K562 treated with DMSO at 1 percent for 12 hours (cell line): ENCODE measurements around the gene SPATA45. TPM values are rescaled to one million over a fixed set of nuclear protein-coding genes. Genes with fewer than 3 reads are reported as not detected.

ENCODE experiments used
- total RNA-seq: library from RNA; unstranded; fragments of 300-600 nt; gene quantifications from 2 replicates; pipeline ENCODE4 v1.2.3, GENCODE V29; 2022; ENCODE audit not compliant: insufficient read depth

The SPATA45 gene
- not detected in 2 replicates for total RNA-seq

GRCh38 chr1:212847549-212847948 lies at the start of gene SPATA45:
Gene SPATA45, minus strand, starts transcription at chr1:212847649. Its CDS starts 11,500 bp downstream, at chr1:212836149.

DNA sequence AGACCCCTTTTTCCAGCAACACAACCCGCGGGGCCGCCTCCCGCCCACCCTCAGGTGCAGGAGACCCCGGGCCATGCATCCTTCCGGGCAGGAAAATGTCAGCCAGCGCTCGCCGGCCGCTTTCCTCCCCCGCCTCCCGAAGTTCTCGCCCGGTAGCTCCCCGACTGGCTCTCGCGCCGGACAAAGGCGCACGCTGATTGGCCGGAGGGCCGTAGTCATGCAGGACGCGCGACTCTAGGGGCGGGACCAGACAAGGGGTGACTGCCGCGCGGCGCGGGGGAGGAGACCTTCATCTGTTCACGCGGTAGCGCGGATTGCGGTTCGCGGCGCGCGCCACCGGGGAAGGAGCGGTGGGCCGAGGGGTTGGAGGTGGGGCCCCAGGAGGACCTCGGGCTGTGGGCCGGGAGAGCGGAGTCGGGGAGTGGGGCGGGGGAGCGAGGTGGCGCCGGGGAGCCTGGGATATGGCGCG lies 10.6 kb upstream of the SPATA45 start, which contains the start of gene FLVCR1:
Gene FLVCR1 (plus strand): TSS at position 284 of the 469 bp plus-strand sequence. CDS start 178 bp downstream, at position 462.

DNA sequence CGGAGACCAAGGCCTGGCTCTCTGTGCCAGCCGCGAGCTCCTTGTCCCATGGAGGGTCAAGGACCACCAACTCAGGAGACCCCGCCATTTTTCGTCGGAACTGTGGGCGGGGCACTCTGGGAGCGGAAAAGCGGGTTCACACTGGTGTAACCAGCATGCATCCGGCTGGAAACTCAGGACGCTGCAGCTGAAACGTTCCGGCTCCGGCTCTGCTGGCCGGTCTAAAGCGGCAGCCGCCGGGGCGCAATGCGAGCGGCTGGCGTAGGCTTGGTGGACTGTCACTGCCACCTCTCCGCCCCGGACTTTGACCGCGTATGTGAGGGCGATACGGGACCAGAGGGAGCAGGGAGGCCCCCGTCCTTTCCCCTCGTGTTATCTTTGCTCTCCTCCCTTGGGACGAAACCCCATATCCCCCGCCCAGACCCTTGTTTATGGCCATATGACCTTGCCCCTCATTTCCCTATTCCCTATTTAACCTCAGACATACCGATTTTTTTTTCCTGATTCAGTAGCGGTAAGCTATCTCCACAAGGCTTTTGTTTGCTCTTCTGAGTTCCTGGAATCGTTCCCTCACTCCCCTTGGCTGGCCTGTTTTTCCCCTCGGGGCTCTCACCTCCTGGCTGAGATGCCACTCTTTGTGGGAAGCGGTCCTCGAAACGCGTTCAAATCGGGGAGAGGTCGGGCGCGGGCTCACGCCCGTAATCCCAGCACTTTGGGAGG lies 55.6 kb downstream of the SPATA45 start, which contains the start of the genes NSL1 and TATDN3:
Gene NSL1 (minus strand): TSS at position 102 of the 720 bp plus-strand sequence. CDS start 14 bp downstream, at position 88.
Gene TATDN3 (plus strand): TSS at position 219 of the 720 bp plus-strand sequence. CDS start 28 bp downstream, at position 247.

Other genes with a start within 250 kb of the SPATA45 start
- 28.4 and 38.5 TPM in 2 replicates for gene ATF3, start 238.9 kb downstream of the SPATA45 start, total RNA-seq
- gene BATF3, start 147.8 kb downstream of the SPATA45 start, total RNA-seq, result 2.4 and 4.5 TPM in 2 replicates
- gene NSL1, start 55.9 kb downstream of the SPATA45 start, total RNA-seq, result 29.8 and 47.4 TPM in 2 replicates
- gene TATDN3, start 55.8 kb downstream of the SPATA45 start, total RNA-seq, result 23.1 and 36.7 TPM in 2 replicates
- gene FLVCR1, start 10.6 kb upstream of the SPATA45 start, total RNA-seq, result 1.7 and 7.7 TPM in 2 replicates
- gene VASH2, start 102.9 kb upstream of the SPATA45 start, total RNA-seq, result not detected in 2 replicates
- gene ANGEL2, start 168.2 kb upstream of the SPATA45 start, total RNA-seq, result 3.7 and 20.5 TPM in 2 replicates
- gene RPS6KC1, start 203.6 kb upstream of the SPATA45 start, total RNA-seq, result 7.9 and 21.0 TPM in 2 replicates